CD4-positive, alpha-beta T cell treated with Interleukin-12 subunit alpha and Interleukin-12 subunit beta, for 1 hour (primary cell): ENCODE results near the gene CRP.
"Not testable (repeated sequence)": the region's sequence is repeated elsewhere in the genome, so short reads cannot be mapped to it uniquely, and the experiment has no call there.

Experiments
- DNase-seq: peaks from one replicate; pipeline ENCODE4 v3.0.0-alpha.2; 2020

The CRP gene

GRCh38 chr1:159699246-159699645 is 15.1 kb downstream of the CRP start:
- DNase-seq: no peak

- no peak for DNase-seq
Observed at GRCh38 chr1:159687511-159687910, 26.9 kb downstream of the CRP start.

DNA sequence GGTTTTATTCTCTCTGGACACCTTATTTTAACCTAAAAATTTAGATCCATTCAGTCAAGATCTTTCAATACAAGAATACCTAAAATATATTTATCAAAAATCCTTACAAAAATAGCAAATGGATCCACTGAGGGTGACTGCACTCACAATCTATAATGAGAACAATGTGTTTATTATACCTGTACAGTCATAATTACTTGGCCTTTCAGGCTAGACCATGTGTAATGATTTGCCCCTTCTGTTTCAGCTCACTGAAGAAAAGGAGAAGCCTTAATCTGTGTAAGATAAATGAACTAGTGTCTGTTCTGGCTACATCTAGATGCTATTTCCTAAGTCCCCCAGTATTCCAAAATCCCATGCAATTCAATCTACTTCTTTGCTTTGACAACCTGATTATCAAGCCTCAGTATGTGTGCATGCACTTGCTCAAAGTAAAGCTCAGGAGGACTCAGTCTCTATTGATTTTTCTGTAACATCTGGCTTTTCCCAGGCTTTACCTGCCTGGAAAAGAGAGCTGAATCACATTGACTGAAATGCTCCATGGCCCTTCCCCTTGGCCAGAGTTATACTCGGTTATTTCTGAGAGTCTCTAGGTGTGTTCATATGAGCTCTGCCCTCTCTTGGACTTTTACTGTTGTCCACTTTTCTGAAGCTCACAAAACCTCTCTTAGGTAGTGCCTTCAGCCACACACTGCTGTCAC is 27.6 kb downstream of the CRP start:
- DNase-seq: no peak

DNA sequence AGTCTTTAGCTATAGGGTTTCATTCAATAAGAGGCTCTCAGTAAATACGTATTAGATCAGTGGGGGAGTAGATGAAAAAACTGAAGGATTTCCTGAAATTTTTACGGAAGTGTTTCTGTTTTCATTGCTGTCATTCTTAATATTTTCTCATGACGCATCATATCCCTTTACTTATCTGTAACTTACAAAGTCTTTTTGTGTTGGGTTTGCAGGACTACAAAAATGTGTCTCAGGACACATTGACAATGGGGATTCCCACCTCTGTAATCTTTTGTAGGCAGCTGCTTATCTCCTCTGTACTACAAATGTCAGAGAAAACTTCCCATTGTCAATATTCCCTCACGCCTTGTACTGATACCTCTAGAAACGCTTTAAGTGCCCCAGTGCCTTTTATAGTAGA is 35.5 kb downstream of the CRP start:
- DNase-seq: no peak

DNA sequence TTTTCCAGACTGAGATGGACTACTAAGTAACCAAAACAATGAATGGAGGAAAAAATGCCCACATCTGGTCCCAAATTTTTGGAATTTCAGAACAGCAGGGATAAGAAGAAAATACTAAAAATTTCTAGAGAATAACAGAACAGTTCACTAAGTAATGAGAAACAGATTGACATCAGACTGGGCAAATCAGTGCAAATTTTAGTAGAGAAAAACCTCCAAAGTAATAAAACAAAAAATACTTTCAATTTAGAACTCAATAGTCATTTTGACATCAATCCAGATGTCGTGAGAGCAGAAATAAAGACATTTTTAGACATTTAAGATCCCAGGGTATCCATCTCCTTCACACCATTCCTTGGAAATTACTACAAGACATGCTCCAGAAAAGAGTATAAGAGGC is 39.3 kb downstream of the CRP start:
- DNase-seq: no peak

GRCh38 chr1:159672390-159672789 is 42.0 kb downstream of the CRP start:
- DNase-seq: not testable (repeated sequence)

DNA sequence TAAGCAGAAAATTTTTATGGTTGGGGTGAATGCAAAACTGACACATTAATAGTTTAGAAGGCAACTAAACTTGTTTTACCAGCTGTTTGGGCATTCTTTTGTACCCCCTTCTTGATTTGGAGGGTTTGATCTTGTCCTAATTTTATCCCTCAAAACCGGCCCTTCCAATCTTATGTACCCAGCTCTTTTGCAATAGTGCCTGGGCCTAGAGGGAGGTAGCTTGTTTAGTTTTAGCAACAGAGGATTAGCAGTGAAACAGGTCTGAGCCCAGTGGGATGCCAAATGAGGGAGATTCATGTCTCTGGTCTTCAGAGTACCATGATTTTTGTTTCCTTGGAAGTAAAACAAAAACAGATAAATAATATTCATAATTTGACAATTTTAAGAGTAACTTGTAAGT is 45.1 kb downstream of the CRP start:
- DNase-seq: no peak

GRCh38 chr1:159668739-159669138 is 45.6 kb downstream of the CRP start:
- no peak for DNase-seq

DNA sequence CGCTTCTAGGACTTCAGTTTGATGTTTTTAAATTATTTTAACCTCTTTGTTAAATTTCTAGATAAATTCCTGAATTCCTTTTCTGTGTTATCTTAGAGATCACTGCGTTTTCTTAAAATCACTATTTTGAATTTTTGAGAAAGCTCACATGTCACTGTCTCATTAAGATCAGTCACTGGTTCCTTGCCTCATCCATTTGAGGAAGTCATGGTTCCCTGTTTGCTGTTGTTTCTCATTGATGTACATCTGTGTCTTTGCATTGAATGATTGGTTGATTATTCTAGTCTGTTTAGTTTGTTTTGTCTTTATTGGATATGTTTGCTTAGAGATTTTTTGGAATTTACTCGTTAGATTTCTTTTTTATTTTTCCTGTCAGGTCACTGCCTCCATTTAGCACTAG is 50.1 kb downstream of the CRP start:
- no peak for DNase-seq

DNA sequence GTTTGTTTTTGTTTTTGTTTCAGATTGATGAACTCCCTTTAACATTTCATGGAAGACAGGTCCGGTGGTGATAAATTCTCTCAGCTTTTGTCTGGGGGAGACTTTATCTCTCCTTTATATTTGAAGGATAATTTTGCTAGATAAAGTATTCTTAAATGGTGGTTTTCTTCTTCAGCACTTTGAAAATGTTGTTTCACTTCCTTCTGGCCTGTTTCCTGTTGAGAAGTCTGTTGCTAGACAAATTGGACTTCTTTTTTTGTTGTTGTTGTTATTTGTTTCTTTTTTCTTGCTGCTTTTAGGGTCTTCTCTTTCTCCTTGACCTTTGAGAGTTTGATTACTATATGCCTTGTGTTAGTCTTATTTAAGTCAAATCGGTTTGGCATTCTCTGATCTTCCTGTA is 50.8 kb downstream of the CRP start:
- no peak for DNase-seq
